KMS-11 (cell line): Measurements from ENCODE around the gene UMAD1.

ENCODE experiments used
- H2AFZ ChIP-seq: fragments of 200-600 bp; sonication (generic); 2 replicates; pipeline ENCODE4 v1.6.1; 2016; ENCODE audit warnings: antibody characterized with exemption, mixed run types, low read depth
- H3K27ac ChIP-seq: fragments of 200-600 bp; sonication (generic); 2 replicates; pipeline ENCODE4 v1.6.1; 2016; ENCODE audit warnings: mild to moderate bottlenecking, mixed run types
- H3K27me3 ChIP-seq: fragments of 200-600 bp; sonication (generic); 2 replicates; pipeline ENCODE4 v1.6.1; 2017; ENCODE audit warnings: mild to moderate bottlenecking, low read depth, mixed run types, moderate library complexity; ENCODE audit not compliant: insufficient read depth
- H3K36me3 ChIP-seq: fragments of 200-600 bp; sonication (generic); 2 replicates; pipeline ENCODE4 v1.6.1; 2017; ENCODE audit warnings: mild to moderate bottlenecking, mixed run types; ENCODE audit not compliant: insufficient read depth
- H3K4me1 ChIP-seq: fragments of 200-600 bp; sonication (generic); 2 replicates; pipeline ENCODE4 v1.6.1; 2016; ENCODE audit warnings: mild to moderate bottlenecking, low read depth, mixed run types; ENCODE audit not compliant: poor library complexity, severe bottlenecking
- H3K4me2 ChIP-seq: fragments of 200-600 bp; sonication (generic); 2 replicates; pipeline ENCODE4 v1.7.0; 2016; ENCODE audit warnings: mild to moderate bottlenecking, mixed run types
- H3K4me3 ChIP-seq: fragments of 200-600 bp; sonication (generic); IDR thresholded peaks from 2 replicates; pipeline ENCODE4 v1.6.1; 2017; ENCODE audit warnings: low read depth, low read length, mixed read lengths; ENCODE audit not compliant: insufficient read depth
- H3K79me2 ChIP-seq: fragments of 200-600 bp; sonication (generic); 2 replicates; pipeline ENCODE4 v1.6.1; 2016; ENCODE audit warnings: low read depth, mixed run types; ENCODE audit not compliant: insufficient read depth
- H3K9ac ChIP-seq: fragments of 200-600 bp; sonication (generic); 2 replicates; pipeline ENCODE4 v1.6.1; 2016; ENCODE audit warnings: mild to moderate bottlenecking, mixed run types
- H4K20me1 ChIP-seq: fragments of 200-600 bp; sonication (generic); 2 replicates; pipeline ENCODE4 v1.6.1; 2016; ENCODE audit warnings: mild to moderate bottlenecking, mixed run types; ENCODE audit not compliant: insufficient read depth
- TF ChIP-seq, protein P1 (sequence below): fragments of 200-600 bp; sonication (generic); conservative IDR thresholded peaks from 2 replicates; pipeline ENCODE4 v1.6.1; 2017; ENCODE audit warnings: low read depth, mild to moderate bottlenecking, antibody characterized with exemption, low read length, moderate library complexity, mixed read lengths

The UMAD1 gene

DNA sequence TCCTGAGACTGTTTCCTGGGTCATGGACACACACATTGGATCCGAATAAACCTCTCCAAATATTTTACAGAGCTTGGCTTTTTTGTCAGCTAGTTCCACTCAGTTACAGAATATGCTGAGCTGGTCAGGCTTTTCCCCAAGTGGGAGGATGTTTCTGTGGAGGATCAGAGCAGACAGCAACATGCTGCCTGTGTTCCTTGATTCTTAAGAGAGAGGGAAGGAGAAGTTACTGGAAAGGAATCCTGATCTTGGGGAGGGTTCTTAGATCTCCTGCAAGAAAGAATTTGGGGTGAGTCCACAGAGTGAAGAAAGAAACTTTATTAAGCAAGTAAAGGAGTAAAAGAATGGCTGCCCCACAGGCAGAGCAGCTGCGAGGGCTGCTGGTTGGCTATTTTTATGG lies 154.7 kb downstream of the UMAD1 start:
- Histone ChIP-seq H3K27ac (no peak overlapping the region), H3K9ac (no peak overlapping the region), H3K4me1 (peaks cover 3% of the 10 kb centered on the region), H4K20me1 (no peaks in the 10 kb centered on the region), H3K4me3 (no peak overlapping the region), H3K79me2 (no peaks in the 10 kb centered on the region), H3K27me3 (no peaks in the 10 kb centered on the region), H2AFZ (no peak overlapping the region), H3K4me2 (no peak overlapping the region), H3K36me3 (no peaks in the 10 kb centered on the region)
- TF ChIP-seq, protein P1, sequence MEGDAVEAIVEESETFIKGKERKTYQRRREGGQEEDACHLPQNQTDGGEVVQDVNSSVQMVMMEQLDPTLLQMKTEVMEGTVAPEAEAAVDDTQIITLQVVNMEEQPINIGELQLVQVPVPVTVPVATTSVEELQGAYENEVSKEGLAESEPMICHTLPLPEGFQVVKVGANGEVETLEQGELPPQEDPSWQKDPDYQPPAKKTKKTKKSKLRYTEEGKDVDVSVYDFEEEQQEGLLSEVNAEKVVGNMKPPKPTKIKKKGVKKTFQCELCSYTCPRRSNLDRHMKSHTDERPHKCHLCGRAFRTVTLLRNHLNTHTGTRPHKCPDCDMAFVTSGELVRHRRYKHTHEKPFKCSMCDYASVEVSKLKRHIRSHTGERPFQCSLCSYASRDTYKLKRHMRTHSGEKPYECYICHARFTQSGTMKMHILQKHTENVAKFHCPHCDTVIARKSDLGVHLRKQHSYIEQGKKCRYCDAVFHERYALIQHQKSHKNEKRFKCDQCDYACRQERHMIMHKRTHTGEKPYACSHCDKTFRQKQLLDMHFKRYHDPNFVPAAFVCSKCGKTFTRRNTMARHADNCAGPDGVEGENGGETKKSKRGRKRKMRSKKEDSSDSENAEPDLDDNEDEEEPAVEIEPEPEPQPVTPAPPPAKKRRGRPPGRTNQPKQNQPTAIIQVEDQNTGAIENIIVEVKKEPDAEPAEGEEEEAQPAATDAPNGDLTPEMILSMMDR: no peak

DNA sequence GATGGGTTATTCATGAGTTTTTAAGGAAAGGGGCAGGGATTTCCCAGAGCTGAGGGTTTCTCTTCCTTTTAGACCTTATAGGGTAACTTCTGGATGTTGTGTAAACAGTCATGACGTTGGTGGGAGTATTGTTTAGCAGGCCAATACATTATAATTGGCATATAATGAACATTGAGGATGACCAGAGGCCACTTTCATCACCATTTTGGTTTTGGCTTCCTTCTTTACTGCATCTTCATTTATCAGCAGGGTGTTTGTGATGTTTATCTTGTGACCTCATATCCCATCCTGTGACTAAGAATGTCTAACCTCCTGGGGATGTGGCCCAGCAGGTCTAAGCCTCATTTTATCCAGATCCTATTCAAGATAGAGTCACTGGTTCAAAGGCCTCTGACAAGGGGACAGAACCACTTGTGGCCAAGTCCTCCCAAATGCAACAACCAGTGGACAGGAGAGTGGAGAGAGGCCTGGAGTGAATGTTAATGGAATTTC lies 155.1 kb downstream of the UMAD1 start:
- Histone ChIP-seq H3K4me3 (no peak overlapping the region), H3K36me3 (no peaks in the 10 kb centered on the region), H2AFZ (no peak overlapping the region), H3K27ac (no peak overlapping the region), H3K27me3 (no peaks in the 10 kb centered on the region), H3K9ac (no peak overlapping the region), H4K20me1 (no peaks in the 10 kb centered on the region), H3K4me1 (no peaks in the 10 kb centered on the region), H3K4me2 (no peak overlapping the region), H3K79me2 (no peaks in the 10 kb centered on the region)
- TF ChIP-seq, protein P1: no peak

DNA sequence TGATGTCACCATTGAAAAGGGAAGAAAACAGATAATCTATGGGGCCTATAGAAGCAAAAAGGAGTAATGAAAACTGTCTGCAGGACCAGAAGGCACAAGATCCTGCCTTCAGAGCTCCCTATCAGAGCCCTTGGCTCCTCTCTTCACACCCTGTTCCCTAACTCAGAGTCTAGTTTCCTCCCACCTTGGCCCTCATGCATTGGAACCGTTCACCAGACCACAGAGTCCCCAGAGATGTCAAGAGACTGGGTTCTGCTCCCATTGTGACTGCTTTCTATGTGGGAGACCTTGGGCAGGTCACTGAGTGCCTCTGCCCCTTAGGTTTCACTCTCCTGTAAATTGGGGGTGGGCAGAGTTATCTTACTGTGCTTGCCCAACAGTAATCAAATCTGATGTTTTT lies 158.0 kb downstream of the UMAD1 start:
- H3K27me3 ChIP-seq: no peaks in the 10 kb centered on the region
- H3K4me3 ChIP-seq: no peak overlapping the region
- no peak overlapping the region for H3K27ac ChIP-seq
- TF ChIP-seq, protein P1: no peak
- H3K4me2 ChIP-seq: no peak overlapping the region
- H3K79me2 ChIP-seq: no peaks in the 10 kb centered on the region
- no peaks in the 10 kb centered on the region for H3K36me3 ChIP-seq
- H3K4me1 ChIP-seq: no peaks in the 10 kb centered on the region
- no peak overlapping the region for H2AFZ ChIP-seq
- H3K9ac ChIP-seq: no peak overlapping the region
- no peaks in the 10 kb centered on the region for H4K20me1 ChIP-seq

DNA sequence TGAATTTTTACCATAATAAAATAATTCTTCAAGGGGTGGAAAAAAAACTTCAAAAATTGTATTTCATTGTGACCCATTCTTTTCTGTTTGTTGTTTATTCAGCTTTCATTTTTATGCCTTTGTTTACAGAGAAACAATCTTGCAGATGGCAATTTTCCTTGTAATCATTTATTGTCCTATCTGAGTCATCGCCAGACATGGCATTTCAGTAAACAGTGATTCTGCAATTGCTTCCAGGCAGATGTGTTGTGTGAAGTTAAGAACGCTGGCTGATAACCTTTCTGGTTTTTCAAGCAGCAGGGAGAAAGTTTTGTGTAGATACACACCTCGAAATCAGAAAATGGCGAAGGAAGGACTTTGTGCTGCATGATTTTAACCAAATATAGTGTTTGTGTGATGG lies 158.6 kb downstream of the UMAD1 start:
- no peaks in the 10 kb centered on the region for H3K79me2 ChIP-seq
- no peaks in the 10 kb centered on the region for H3K36me3 ChIP-seq
- no peak overlapping the region for H3K4me3 ChIP-seq
- no peaks in the 10 kb centered on the region for H3K4me1 ChIP-seq
- no peaks in the 10 kb centered on the region for H4K20me1 ChIP-seq
- no peak overlapping the region for H3K9ac ChIP-seq
- H3K27me3 ChIP-seq: no peaks in the 10 kb centered on the region
- TF ChIP-seq, protein P1: no peak
- H2AFZ ChIP-seq: no peak overlapping the region
- H3K4me2 ChIP-seq: no peak overlapping the region
- no peak overlapping the region for H3K27ac ChIP-seq

DNA sequence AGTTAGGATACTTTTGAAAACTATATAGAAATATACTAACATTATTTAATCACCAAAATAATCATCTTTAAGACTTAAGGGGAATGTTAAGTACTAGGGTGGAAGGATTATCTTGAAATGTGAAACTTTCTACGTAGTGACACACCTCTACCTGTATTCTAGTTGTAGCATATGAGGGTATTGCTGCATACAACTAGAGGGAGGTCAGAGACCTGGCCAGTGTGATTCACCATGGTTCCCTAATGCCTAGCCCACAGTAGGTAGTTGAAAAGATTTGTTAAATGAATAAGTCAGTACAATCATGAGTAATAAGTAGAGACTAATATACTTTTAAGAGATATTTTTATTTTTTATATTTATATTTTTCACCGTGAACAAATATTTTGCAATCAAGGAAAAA lies 162.0 kb downstream of the UMAD1 start:
- H3K4me2 ChIP-seq: no peak overlapping the region
- H3K79me2 ChIP-seq: no peaks in the 10 kb centered on the region
- H3K4me3 ChIP-seq: no peak overlapping the region
- TF ChIP-seq, protein P1: no peak
- no peak overlapping the region for H3K27ac ChIP-seq
- no peaks in the 10 kb centered on the region for H3K36me3 ChIP-seq
- no peaks in the 10 kb centered on the region for H3K27me3 ChIP-seq
- H3K4me1 ChIP-seq: peaks cover 8% of the 10 kb centered on the region
- H2AFZ ChIP-seq: no peak overlapping the region
- H4K20me1 ChIP-seq: no peaks in the 10 kb centered on the region
- H3K9ac ChIP-seq: no peak overlapping the region
